Endothelial cell of umbilical vein (primary cell): ENCODE measurements around the gene DDR2. TPM values are rescaled to one million over a fixed set of nuclear protein-coding genes. Genes with fewer than 3 reads are reported as not detected.
A peak's percentile ranks its signal among the peaks of the same experiment; 100 is the strongest.

Experiments used
- BruUV-seq: library from RNA; stranded (reverse); fragments of 400-500 nt; replicated peaks from 2 replicates; lab custom pipeline; 2021; lab: Mats Ljungman, UMichigan
- CTCF ChIA-PET: fragments of 300-600, 350-600 bp; sonication (Branson Sonifier 250); formaldehyde crosslinking; loops from one replicate; lab custom pipeline; 2021; ENCODE audit warnings: antibody characterized with exemption, inconsistent platforms; lab: Charles Lee
- POLR2A ChIA-PET: fragments of 300-600, 350-600 bp; sonication (Branson Sonifier 250); formaldehyde crosslinking; loops from one replicate; lab custom pipeline; 2021; ENCODE audit warnings: antibody characterized with exemption, inconsistent platforms; lab: Charles Lee
- DNase-seq: peaks from one replicate; pipeline ENCODE4 v3.0.0-alpha.2; 2011; ENCODE audit warnings: low read depth, low spot score
- FAIRE-seq: peaks from 2 replicates; lab custom pipeline; 2011; peaks lifted over from hg19 to GRCh38; lab: Jason Lieb, UNC
- H2AFZ ChIP-seq: 2 replicates; pipeline ENCODE4 v1.6.0; 2012; ENCODE audit warnings: low read depth, low read length, control low read depth, inconsistent platforms
- H3K27ac ChIP-seq: 2 replicates; pipeline ENCODE4 v1.5.1; 2011; ENCODE audit warnings: low read depth, mild to moderate bottlenecking, control low read depth, low read length, moderate library complexity; ENCODE audit not compliant: insufficient read depth
- H3K27me3 ChIP-seq, 2 experiments: 2 replicates each; pipeline versions ENCODE4 v1.6.0 to v1.6.1; 2011; ENCODE audit warnings: low read length in 2 of 2, mixed read lengths in 1 of 2; ENCODE audit not compliant: control insufficient read depth in 2 of 2, insufficient read depth in 2 of 2
- H3K36me3 ChIP-seq, 2 experiments: 2 replicates in 1 of 2; 3 replicates in 1 of 2; pipeline ENCODE4 v1.5.1; 2011; ENCODE audit warnings: low read length in 2 of 2, mild to moderate bottlenecking in 1 of 2, moderate library complexity in 1 of 2; ENCODE audit not compliant: control insufficient read depth in 2 of 2, insufficient read depth in 2 of 2; ENCODE audit errors: extremely low read depth in 1 of 2
- H3K4me1 ChIP-seq: 3 replicates; pipeline ENCODE4 v1.5.1; 2011; ENCODE audit warnings: mild to moderate bottlenecking, low read length; ENCODE audit not compliant: control insufficient read depth, insufficient read depth; ENCODE audit errors: extremely low read depth
- H3K4me2 ChIP-seq: 2 replicates; pipeline ENCODE4 v1.6.1; 2011; ENCODE audit warnings: low read length, control low read depth, mixed read lengths; ENCODE audit not compliant: insufficient read depth
- H3K4me3 ChIP-seq, 3 experiments: fragments of 200-600 bp in 1 of 3; sonication (generic), shearing (Covaris generic) in 1 of 3; replicated peaks in 1 of 3; 2 replicates each; pipeline ENCODE4 v1.5.1; 2011 to 2016; ENCODE audit warnings: control low read depth in 3 of 3, low read length in 3 of 3, mild to moderate bottlenecking in 2 of 3, inconsistent platforms in 1 of 3, low read depth in 1 of 3, moderate library complexity in 1 of 3; ENCODE audit not compliant: insufficient read depth in 1 of 3
- H3K79me2 ChIP-seq: 2 replicates; pipeline ENCODE4 v1.6.0; 2012; ENCODE audit warnings: low read length, inconsistent platforms; ENCODE audit not compliant: control insufficient read depth, insufficient read depth
- H3K9ac ChIP-seq: replicated peaks from 2 replicates; pipeline ENCODE3; 2011; ENCODE audit warnings: low read length, control low read depth; ENCODE audit not compliant: insufficient read depth; ENCODE audit errors: extremely low read depth
- H3K9me1 ChIP-seq: replicated peaks from 3 replicates; pipeline ENCODE4 v1.6.0; 2011; ENCODE audit warnings: mild to moderate bottlenecking, low read length; ENCODE audit not compliant: control insufficient read depth, insufficient read depth; ENCODE audit errors: extremely low read depth
- H3K9me3 ChIP-seq: replicated peaks from 2 replicates; pipeline ENCODE4 v1.5.1; 2012; ENCODE audit warnings: low read length, inconsistent platforms; ENCODE audit not compliant: control insufficient read depth, insufficient read depth
- H4K20me1 ChIP-seq: replicated peaks from 2 replicates; pipeline ENCODE3; 2011; ENCODE audit warnings: mild to moderate bottlenecking, low read length; ENCODE audit not compliant: control insufficient read depth, insufficient read depth; ENCODE audit errors: extremely low read depth
- CTCF ChIP-seq, 2 donors: IDR thresholded peaks; 1 replicate in 1 of 2; 2 replicates in 1 of 2; pipeline ENCODE4 v1.5.1; 2011; ENCODE audit warnings: low read length in 2 of 2, mild to moderate bottlenecking in 2 of 2, moderate library complexity in 2 of 2, control low read depth in 1 of 2, inconsistent platforms in 1 of 2, low read depth in 1 of 2; ENCODE audit not compliant: insufficient read depth in 1 of 2; ENCODE audit errors: extremely low read depth in 1 of 2
- EZH2 ChIP-seq: IDR thresholded peaks from 2 replicates; pipeline ENCODE4 v1.6.1; 2012; ENCODE audit warnings: borderline replicate concordance, low read depth, mild to moderate bottlenecking, moderate library complexity, low read length, inconsistent platforms; ENCODE audit not compliant: severe bottlenecking
- FOS ChIP-seq: IDR thresholded peaks from 2 replicates; pipeline ENCODE4 v1.6.1; 2011; ENCODE audit warnings: mild to moderate bottlenecking, low read length, moderate library complexity, borderline replicate concordance; ENCODE audit not compliant: insufficient read depth
- GATA2 ChIP-seq: IDR thresholded peaks from 2 replicates; pipeline ENCODE4 v1.7.0; 2011; ENCODE audit warnings: low read depth, mild to moderate bottlenecking, moderate library complexity, mixed read lengths, low read length; ENCODE audit not compliant: insufficient read length, insufficient read depth
- JUN ChIP-seq: IDR thresholded peaks from 2 replicates; pipeline ENCODE4 v1.6.1; 2011; ENCODE audit warnings: borderline replicate concordance, low read depth; ENCODE audit not compliant: insufficient read length, insufficient read depth
- MAX ChIP-seq: IDR thresholded peaks from 2 replicates; pipeline ENCODE4 v1.6.1; 2011; ENCODE audit not compliant: insufficient read depth, insufficient read length
- MYC ChIP-seq: IDR thresholded peaks from one replicate; pipeline ENCODE4 v1.6.1; 2011; ENCODE audit warnings: mild to moderate bottlenecking, low read depth, low read length
- POLR2A ChIP-seq: IDR thresholded peaks from 2 replicates; pipeline ENCODE4 v1.6.1; 2012; ENCODE audit warnings: low read depth, mild to moderate bottlenecking, control low read depth, low read length
- POLR2AphosphoS5 ChIP-seq: IDR thresholded peaks from 2 replicates; pipeline ENCODE4 v1.6.1; 2012; ENCODE audit warnings: low read depth, mild to moderate bottlenecking, control low read depth, low read length, moderate library complexity; ENCODE audit not compliant: insufficient read depth
- dilution Hi-C: fragments of 300-500 bp; cut with MboI; formaldehyde crosslinking; loops from one replicate; pipeline ENCODE4 v1.15.0; 2019; ENCODE audit warnings: low sequenced_read_pairs; ENCODE audit not compliant: extremely low pct_ligation_motif_present
- intact Hi-C: fragments of 100-400 bp; cut with micrococcal nuclease; formaldehyde crosslinking; loops from one replicate; pipeline ENCODE4 v1.10.0; 2022
- polyA plus RNA-seq, 4 experiments: library from polyadenylated mRNA; depleted of rRNA in 3 of 4; stranded (reverse) in 3 of 4; unstranded in 1 of 4; fragments of >200 nt; gene quantifications; 2 replicates each; pipeline versions ENCODE4 v1.2.1 to v1.2.3, GENCODE V29; 2011 to 2012; ENCODE audit warnings: missing spikeins in 1 of 4
- total RNA-seq: library from RNA; stranded (reverse); gene quantifications from 2 replicates; pipeline ENCODE4 v1.2.3, GENCODE V29; 2021

The DDR2 gene
- total and polyA plus RNA-seq, 2 donors (not counting 3 experiments of a cell fraction or from before 2014, with no cell fraction given): 27.8 to 30.8 TPM

- Histone ChIP-seq H3K79me2 (peaks cover 5% of the 10 kb centered on the region), H3K9ac (no peak overlapping the region), H3K36me3 (no peaks in the 10 kb centered on the region), H2AFZ (no peak overlapping the region), H3K4me1 (peaks cover 41% of the 10 kb centered on the region), H3K27me3 (no peaks in the 10 kb centered on the region), H3K4me3 (no peak overlapping the region), H3K4me2 (no peak overlapping the region), H3K9me3 (no peaks in the 10 kb centered on the region), H4K20me1 (no peaks in the 10 kb centered on the region), H3K9me1 (no peaks in the 10 kb centered on the region), H3K27ac (no peak overlapping the region)
- FAIRE-seq: no peak
- intact Hi-C loops (no loop called here), dilution Hi-C loops (no loop called here)
- DNase-seq: no peak
- ChIA-PET CTCF (interaction anchor here (1.0 to 1.6 kb wide), 3 partner anchors 18 to 76 kb away, joined by 3 to 4 read pairs (median 3); no protein-coding TSS in a partner anchor), POLR2A (no interaction called here)
- BruUV-seq: no TSS peak
- no peak for TF ChIP-seq EZH2
- TF ChIP-seq GATA2: no peak
These were observed 62.6 kb downstream of the DDR2 start for GRCh38 chr1:162694911-162695310.

GRCh38 chr1:162695687-162696086 lies 63.4 kb downstream of the DDR2 start:
- BruUV-seq: no TSS peak
- no peaks in the 10 kb centered on the region for H3K9me1 ChIP-seq
- ChIA-PET POLR2A (interaction anchor here (1.5 kb wide), 1 partner anchor 65 kb away, joined by 5 read pairs; no protein-coding TSS in a partner anchor), CTCF (interaction anchor here (0.8 to 2.9 kb wide), 5 partner anchors 15 to 104 kb away, joined by 3 to 14 read pairs (median 5); no protein-coding TSS in a partner anchor)
- H2AFZ ChIP-seq: no peak overlapping the region
- no peaks in the 10 kb centered on the region for H3K36me3 ChIP-seq
- H3K4me2 ChIP-seq: peak overlapping the region; percentile 56
- peaks cover 33% of the 10 kb centered on the region for H3K4me1 ChIP-seq
- intact Hi-C loops: no loop called here
- dilution Hi-C loops: no loop called here
- H4K20me1 ChIP-seq: no peaks in the 10 kb centered on the region
- peaks cover 5% of the 10 kb centered on the region for H3K79me2 ChIP-seq
- no peak overlapping the region for H3K4me3 ChIP-seq
- no peak for DNase-seq
- TF ChIP-seq CTCF (IDR thresholded peaks at IDR 0.05; ENCODE audit: extremely low read depth in 1 of 2, insufficient read depth in 1 of 2, low read depth in 1 of 2, low read length in 2 of 2) (no peak), MYC (no peak), GATA2 (no peak), POLR2A (no peak), FOS (no peak), MAX (no peak), EZH2 (no peak), POLR2AphosphoS5 (no peak), JUN (no peak)
- no peak for FAIRE-seq
- H3K27me3 ChIP-seq: no peaks in the 10 kb centered on the region
- H3K27ac ChIP-seq: no peak overlapping the region
- H3K9me3 ChIP-seq: no peaks in the 10 kb centered on the region
- H3K9ac ChIP-seq: no peak overlapping the region
